Kidney (tissue), 14 donors: ENCODE data around the gene PRAC1. TPM values are rescaled to one million over a fixed set of nuclear protein-coding genes. Genes with fewer than 3 reads are reported as not detected.

Source experiments
- DNase-seq, 5 donors: peaks; one replicate each; pipeline ENCODE4 v3.0.0-alpha.2; 2013 to 2020
- FAIRE-seq: peaks from 2 replicates; lab custom pipeline; 2012; peaks lifted over from hg19 to GRCh38; lab: Jason Lieb, UNC
- H3K27ac ChIP-seq, 2 donors: one replicate each; pipeline ENCODE4 v1.7.0; 2013; ENCODE audit warnings: low read depth in 2 of 2, low read length in 2 of 2, inconsistent platforms in 1 of 2
- H3K27me3 ChIP-seq: one replicate; pipeline ENCODE4 v1.7.1; 2013; ENCODE audit warnings: low read length, inconsistent platforms; ENCODE audit not compliant: control insufficient read depth, insufficient read depth
- H3K36me3 ChIP-seq, 3 donors: one replicate each; pipeline versions ENCODE4 v1.7.0 to v1.7.1; 2013; ENCODE audit warnings: low read length in 3 of 3, control low read depth in 1 of 3, inconsistent platforms in 1 of 3; ENCODE audit not compliant: insufficient read depth in 3 of 3, control insufficient read depth in 2 of 3
- H3K4me1 ChIP-seq, 3 donors: one replicate each; pipeline versions ENCODE4 v1.7.0 to v1.7.1; 2013; ENCODE audit warnings: low read length in 3 of 3, inconsistent platforms in 1 of 3, low read depth in 1 of 3; ENCODE audit not compliant: control insufficient read depth in 2 of 3, insufficient read depth in 2 of 3
- H3K4me3 ChIP-seq, 3 donors: one replicate each; pipeline versions ENCODE4 v1.7.0 to v1.8.1; 2013; ENCODE audit warnings: low read length in 3 of 3, control low read depth in 1 of 3, inconsistent platforms in 1 of 3
- H3K9ac ChIP-seq, 3 donors: one replicate each; pipeline versions ENCODE4 v1.7.0 to v1.7.1; 2013; ENCODE audit warnings: low read length in 3 of 3, control low read depth in 1 of 3, inconsistent platforms in 1 of 3
- H3K9me3 ChIP-seq, 3 donors: one replicate each; pipeline versions ENCODE4 v1.7.0 to v1.7.1; 2013; ENCODE audit warnings: low read length in 3 of 3, control low read depth in 1 of 3, inconsistent platforms in 1 of 3; ENCODE audit not compliant: control insufficient read depth in 2 of 3, insufficient read depth in 1 of 3
- CTCF ChIP-seq: IDR thresholded peaks from 3 replicates; pipeline ENCODE4 v1.5.1; 2012; ENCODE audit warnings: mild to moderate bottlenecking, moderate library complexity, borderline replicate concordance; ENCODE audit not compliant: insufficient read depth; ENCODE audit errors: extremely low read depth
- intact Hi-C: fragments of 100-400 bp; cut with DNase I; formaldehyde crosslinking; loops from one replicate; pipeline ENCODE4 v1.11.1; 2022
- polyA plus RNA-seq: library from polyadenylated mRNA; stranded (reverse); fragments of 350-450 nt; fragmentation: Illumina TruSeq; extraction: RNeasy Lipid Tissue Mini Kit (QIAGEN cat#74804); gene quantifications from one replicate; pipeline ENCODE4 v1.2.3, GENCODE V29; 2014; ENCODE audit warnings: low read depth, low replicate concordance; ENCODE audit not compliant: insufficient read depth
- total RNA-seq: library from RNA; stranded (reverse); fragmentation: NEBNext Ultra II Directional; extraction: Animal tissue kit (Norgen Biotek cat#: 25700); gene quantifications from one replicate; pipeline ENCODE4 v1.2.1, GENCODE V29; 2021
- donor health status: control.
- donor health status: control.
- donor health status: control.
- donor health status: control.
- donor health status: control.
- donor health status: DM: yes; HTN: yes; CAD: no.
- donor health status: Normal renal cell carcinoma (clear cell type).

Gene PRAC1
- total and polyA plus RNA-seq, 2 donors from 2014 or later = not detected

- Histone ChIP-seq H3K9me3 (no peaks in the 10 kb centered on the region), H3K4me1 (peaks cover 0 to 2% (median 0%) of the 10 kb centered on the region in 3 donors), H3K27ac (no peak overlapping the region), H3K36me3 (no peaks in the 10 kb centered on the region), H3K9ac (no peak overlapping the region), H3K27me3 (peaks cover 47% of the 10 kb centered on the region), H3K4me3 (no peak overlapping the region)
- TF ChIP-seq CTCF = no peak
- FAIRE-seq (no peak), DNase-seq (no peak)
- intact Hi-C loops = no loop called here
Observed at GRCh38 chr17:48757524-48757961, 35.2 kb upstream of the PRAC1 start.

DNA sequence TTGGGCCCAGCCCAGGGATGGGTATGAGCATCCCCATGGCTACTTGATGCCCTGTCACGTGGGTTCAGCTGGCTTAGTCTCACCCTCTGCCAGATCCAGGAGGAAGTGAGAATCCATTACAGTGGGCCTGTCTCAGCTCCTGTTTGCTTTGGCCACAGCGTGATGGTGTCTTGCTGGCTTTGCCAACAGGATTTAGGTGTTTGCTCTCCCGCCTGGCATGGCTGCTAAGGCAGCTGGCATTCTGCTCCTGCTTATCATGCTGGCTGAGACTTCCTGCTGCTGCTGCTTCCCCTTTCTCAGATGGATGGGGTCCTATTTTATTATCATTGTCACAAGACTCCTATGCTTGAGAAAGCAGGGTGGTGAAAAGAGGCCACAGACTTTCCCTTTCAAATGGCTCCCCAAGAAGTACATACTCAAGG lies 34.5 kb upstream of the PRAC1 start:
- Histone ChIP-seq H3K9me3 (no peaks in the 10 kb centered on the region), H3K36me3 (no peaks in the 10 kb centered on the region), H3K27me3 (peaks cover 53% of the 10 kb centered on the region), H3K27ac (no peak overlapping the region), H3K4me1 (peaks cover 0 to 2% (median 0%) of the 10 kb centered on the region in 3 donors), H3K4me3 (no peak overlapping the region), H3K9ac (no peak overlapping the region)
- intact Hi-C loops = no loop called here
- FAIRE-seq = no peak
- DNase-seq = no peak
- no peak for TF ChIP-seq CTCF

DNA sequence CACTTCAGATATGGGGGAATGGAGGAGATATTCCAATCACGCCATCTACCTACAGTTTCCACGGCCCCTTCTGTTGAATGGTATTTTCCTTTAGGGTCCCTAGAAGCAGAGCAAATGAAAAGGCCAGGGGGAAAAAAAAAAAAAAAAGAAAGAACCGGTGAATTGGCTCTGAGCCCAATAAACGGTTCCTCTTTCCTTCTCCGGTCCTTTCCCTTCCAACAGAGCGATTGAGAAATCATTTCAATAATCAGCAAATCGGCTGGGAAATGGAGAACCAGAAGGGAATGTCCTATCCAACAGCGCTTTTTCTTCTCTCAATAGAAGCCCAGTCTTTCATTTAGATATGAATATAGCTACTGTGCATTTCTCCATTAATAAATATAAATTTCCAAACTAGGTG lies 33.0 kb upstream of the PRAC1 start:
- intact Hi-C loops = no loop called here
- Histone ChIP-seq H3K9me3 (no peaks in the 10 kb centered on the region), H3K4me3 (no peak overlapping the region), H3K36me3 (no peaks in the 10 kb centered on the region), H3K27ac (no peak overlapping the region), H3K4me1 (peaks cover 0 to 2% (median 0%) of the 10 kb centered on the region in 3 donors), H3K27me3 (peaks cover 67% of the 10 kb centered on the region), H3K9ac (no peak overlapping the region)
- no peak for TF ChIP-seq CTCF
- no peak for FAIRE-seq
- DNase-seq = no peak
